ENCODE data around the gene PTPN14. TPM values are rescaled to one million over a fixed set of nuclear protein-coding genes. Genes with fewer than 3 reads are reported as not detected.
A peak's percentile ranks its signal among the peaks of the same experiment; 100 is the strongest.

The PTPN14 gene
- total RNA-seq, 1 donor from 2014 or later = 136 TPM

DNA sequence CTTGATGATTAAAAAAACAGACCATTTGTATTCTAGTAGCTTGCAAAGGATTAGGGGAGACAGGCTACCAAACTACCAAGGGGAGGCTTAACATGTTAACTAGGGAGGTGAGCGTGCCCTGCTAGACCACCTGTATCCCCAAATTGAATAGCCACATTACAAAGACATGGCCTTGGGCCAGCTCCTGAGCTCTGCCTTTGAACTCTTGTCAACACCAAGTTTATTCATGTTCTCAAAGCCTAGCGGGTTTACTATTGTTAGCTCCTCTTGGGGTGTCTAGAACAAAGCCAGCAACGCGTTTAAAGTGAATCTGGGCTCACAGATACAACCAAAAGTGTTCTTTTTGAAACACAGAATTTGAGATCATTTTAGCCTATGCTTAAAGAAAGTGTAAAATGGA lies 234.1 kb downstream of the PTPN14 start:
- Mint-ChIP-seq H3K4me3 (ENCODE audit: unreplicated experiment) (no peak overlapping the region), H3K27me3 (ENCODE audit: low read depth) (no peaks in the 10 kb centered on the region), H3K4me1 (ENCODE audit: low read depth) (peaks cover 48% of the 10 kb centered on the region), H3K27ac (ENCODE audit: unreplicated experiment) (peak overlapping the region; percentile 81), H3K9me3 (ENCODE audit: low read depth) (no peaks in the 10 kb centered on the region), H3K36me3 (ENCODE audit: low read depth) (peaks cover 17% of the 10 kb centered on the region)
- DNase-seq (ENCODE audit: low spot score) = no peak
- TF ChIP-seq, protein P1, sequence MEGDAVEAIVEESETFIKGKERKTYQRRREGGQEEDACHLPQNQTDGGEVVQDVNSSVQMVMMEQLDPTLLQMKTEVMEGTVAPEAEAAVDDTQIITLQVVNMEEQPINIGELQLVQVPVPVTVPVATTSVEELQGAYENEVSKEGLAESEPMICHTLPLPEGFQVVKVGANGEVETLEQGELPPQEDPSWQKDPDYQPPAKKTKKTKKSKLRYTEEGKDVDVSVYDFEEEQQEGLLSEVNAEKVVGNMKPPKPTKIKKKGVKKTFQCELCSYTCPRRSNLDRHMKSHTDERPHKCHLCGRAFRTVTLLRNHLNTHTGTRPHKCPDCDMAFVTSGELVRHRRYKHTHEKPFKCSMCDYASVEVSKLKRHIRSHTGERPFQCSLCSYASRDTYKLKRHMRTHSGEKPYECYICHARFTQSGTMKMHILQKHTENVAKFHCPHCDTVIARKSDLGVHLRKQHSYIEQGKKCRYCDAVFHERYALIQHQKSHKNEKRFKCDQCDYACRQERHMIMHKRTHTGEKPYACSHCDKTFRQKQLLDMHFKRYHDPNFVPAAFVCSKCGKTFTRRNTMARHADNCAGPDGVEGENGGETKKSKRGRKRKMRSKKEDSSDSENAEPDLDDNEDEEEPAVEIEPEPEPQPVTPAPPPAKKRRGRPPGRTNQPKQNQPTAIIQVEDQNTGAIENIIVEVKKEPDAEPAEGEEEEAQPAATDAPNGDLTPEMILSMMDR (IDR thresholded peaks at IDR 0.05) = no peak

DNA sequence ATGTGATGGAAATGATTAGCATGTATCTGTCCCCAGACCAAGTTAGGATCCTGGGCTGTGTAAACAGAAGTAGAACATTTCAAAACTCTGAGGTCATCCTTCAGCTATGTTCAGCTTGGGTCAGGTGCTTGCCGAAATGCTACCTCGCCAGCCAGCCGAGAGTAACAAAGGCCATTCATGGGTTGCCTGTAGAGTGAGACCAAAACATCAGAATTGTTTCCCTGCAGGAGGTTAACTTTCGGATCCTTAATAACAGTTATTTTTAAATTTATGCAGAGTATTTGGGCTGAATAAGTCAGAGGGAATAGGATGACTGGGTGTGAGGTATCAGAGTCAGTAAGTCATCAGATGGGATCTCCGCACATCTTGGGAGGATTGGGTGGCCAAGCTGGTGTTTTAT lies 234.8 kb downstream of the PTPN14 start:
- TF ChIP-seq, protein P1 (IDR thresholded peaks at IDR 0.05) = no peak
- Mint-ChIP-seq H3K4me3 (ENCODE audit: unreplicated experiment) (no peak overlapping the region), H3K4me1 (ENCODE audit: low read depth) (peaks cover 48% of the 10 kb centered on the region), H3K9me3 (ENCODE audit: low read depth) (no peaks in the 10 kb centered on the region), H3K27me3 (ENCODE audit: low read depth) (no peaks in the 10 kb centered on the region), H3K27ac (ENCODE audit: unreplicated experiment) (peak overlapping the region; percentile 81), H3K36me3 (ENCODE audit: low read depth) (peaks cover 14% of the 10 kb centered on the region)
- no peak for DNase-seq (ENCODE audit: low spot score)

DNA sequence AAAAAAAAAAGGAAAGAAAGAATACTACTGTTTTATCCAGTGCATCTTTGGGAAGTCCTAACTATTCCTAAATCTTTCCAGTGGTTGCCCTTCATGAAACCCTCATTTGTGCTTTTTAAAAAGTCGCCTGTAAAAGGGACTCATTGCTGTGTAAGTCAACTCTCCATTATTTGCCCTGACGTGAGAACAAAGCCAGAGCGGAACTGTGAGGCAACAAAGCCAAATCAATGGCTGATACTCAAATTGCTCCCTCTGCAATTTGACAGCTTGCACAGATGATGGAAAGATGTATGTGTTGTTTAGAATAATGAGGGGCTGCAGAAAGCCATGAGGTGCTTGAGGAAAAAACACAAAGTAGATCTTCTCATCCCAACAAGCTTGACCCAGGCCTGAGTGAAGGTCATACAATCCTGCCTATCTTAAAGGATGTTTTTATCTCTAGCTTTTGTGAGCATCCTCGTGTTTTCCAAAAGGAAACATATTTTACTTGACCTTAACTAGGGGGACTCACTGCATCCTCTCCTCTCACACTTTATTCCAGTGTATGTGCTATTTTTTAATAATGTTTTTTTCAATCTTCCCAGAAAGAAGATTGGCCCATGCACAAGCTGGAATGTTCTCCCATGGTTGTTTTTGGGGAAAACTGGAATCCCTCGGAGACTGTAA lies 237.1 kb downstream of the PTPN14 start:
- Mint-ChIP-seq H3K27me3 (ENCODE audit: low read depth) (no peaks in the 10 kb centered on the region), H3K36me3 (ENCODE audit: low read depth) (peaks cover 7% of the 10 kb centered on the region), H3K4me3 (ENCODE audit: unreplicated experiment) (no peak overlapping the region), H3K27ac (ENCODE audit: unreplicated experiment) (no peak overlapping the region), H3K4me1 (ENCODE audit: low read depth) (peaks cover 42% of the 10 kb centered on the region), H3K9me3 (ENCODE audit: low read depth) (no peaks in the 10 kb centered on the region)
- TF ChIP-seq, protein P1 (IDR thresholded peaks at IDR 0.05) = no peak
- DNase-seq (ENCODE audit: low spot score) = no peak

DNA sequence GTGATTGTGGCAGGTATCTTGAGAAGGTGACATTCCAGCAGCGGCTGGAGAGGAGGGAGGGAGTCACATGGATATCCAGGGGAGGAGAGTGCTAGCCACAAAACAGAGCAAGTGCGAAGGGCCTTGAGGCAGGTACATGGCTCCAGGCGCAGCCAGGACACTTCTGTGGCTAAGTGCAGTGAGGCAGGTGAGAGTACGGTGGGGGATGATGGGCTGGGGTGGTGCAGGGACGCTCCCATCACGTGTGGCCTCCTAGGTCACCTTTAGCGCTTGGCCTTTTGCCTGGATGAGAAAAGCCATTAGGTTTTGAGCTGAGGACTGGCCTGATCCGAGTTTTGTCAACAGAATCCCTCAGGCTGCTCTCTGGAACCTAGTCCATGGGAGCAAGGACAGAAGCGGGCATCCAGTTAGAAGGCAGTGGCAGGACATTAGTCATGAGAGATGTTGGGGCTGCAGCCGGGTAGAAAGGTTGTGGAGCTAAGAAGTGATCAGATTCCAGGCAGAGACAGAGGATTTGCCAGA lies 238.8 kb downstream of the PTPN14 start:
- Mint-ChIP-seq H3K27ac (ENCODE audit: unreplicated experiment) (no peak overlapping the region), H3K36me3 (ENCODE audit: low read depth) (peaks cover 3% of the 10 kb centered on the region), H3K9me3 (ENCODE audit: low read depth) (no peaks in the 10 kb centered on the region), H3K27me3 (ENCODE audit: low read depth) (no peaks in the 10 kb centered on the region), H3K4me3 (ENCODE audit: unreplicated experiment) (no peak overlapping the region), H3K4me1 (ENCODE audit: low read depth) (peaks cover 25% of the 10 kb centered on the region)
- TF ChIP-seq, protein P1 (IDR thresholded peaks at IDR 0.05) = no peak
- DNase-seq (ENCODE audit: low spot score) = no peak

DNA sequence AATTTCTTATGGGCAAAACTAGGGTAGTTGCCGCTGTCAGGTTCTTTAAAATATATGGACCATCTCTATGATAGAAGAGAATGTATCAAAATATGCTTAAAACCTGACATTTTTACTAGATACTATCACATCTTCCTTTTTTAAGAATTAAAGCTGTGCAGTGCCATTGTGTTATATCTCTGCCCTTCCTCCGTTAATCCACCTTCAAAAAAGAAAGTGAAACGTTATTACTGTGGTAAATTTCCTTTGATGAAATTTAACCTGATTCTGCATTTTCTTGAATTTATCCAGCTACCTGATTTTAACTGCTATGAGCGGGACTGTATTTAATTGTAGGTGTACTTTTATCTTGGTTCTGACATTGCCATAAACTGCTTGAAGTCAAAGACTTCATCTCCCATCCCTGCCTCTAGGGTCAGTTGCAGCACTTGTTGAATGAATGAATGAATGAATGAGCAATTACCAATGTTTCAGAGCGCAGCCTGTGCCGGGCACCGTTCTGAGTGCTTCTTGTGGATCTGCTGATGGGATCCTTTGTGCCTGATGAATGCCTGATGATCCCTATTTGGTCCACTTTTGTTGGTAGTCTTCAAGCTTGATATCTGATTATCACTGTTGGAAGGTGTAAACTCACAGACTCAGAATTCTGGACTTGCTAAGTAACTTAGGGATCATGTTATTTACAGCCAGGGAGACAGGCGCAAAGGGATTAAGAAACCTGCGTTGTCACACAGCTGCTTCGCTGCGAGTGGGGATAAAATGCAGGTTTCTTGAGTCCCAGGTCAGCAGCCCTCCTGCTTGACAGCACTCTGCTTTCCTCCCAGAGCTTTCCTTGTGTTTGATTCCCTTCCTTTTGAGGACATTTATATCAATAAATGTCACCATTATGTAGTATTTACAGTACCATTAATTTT lies 240.4 kb downstream of the PTPN14 start:
- H3K27me3 Mint-ChIP-seq (ENCODE audit: low read depth) = no peaks in the 10 kb centered on the region

More for the DNA sequence above, 240.4 kb downstream of the PTPN14 start:
- H3K36me3 Mint-ChIP-seq (ENCODE audit: low read depth) = peaks cover 3% of the 10 kb centered on the region
- no peak overlapping the region for H3K27ac Mint-ChIP-seq (ENCODE audit: unreplicated experiment)
- peaks cover 11% of the 10 kb centered on the region for H3K4me1 Mint-ChIP-seq (ENCODE audit: low read depth)
- DNase-seq (ENCODE audit: low spot score) = no peak
- TF ChIP-seq, protein P1 (IDR thresholded peaks at IDR 0.05) = no peak
- no peak overlapping the region for H3K4me3 Mint-ChIP-seq (ENCODE audit: unreplicated experiment)
- no peaks in the 10 kb centered on the region for H3K9me3 Mint-ChIP-seq (ENCODE audit: low read depth)
